H1 (cell line): ENCODE measurements around the gene ADRB1. TPM values are rescaled to one million over a fixed set of nuclear protein-coding genes. Genes with fewer than 3 reads are reported as not detected.

Source experiments
- CBX5 ChIP-seq: fragments of 300-800, 300-1000 bp; sonication (generic); IDR thresholded peaks from 2 replicates; pipeline ENCODE4 v1.7.1; 2016; ENCODE audit warnings: antibody characterized with exemption, low read length, low read depth
- MAFK ChIP-seq: IDR thresholded peaks from 2 replicates; pipeline ENCODE4 v1.6.1; 2012; ENCODE audit warnings: low read depth, mild to moderate bottlenecking, improper control_type of control experiment, low read length
- POLR2AphosphoS5 ChIP-seq: IDR thresholded peaks from 2 replicates; pipeline ENCODE4 v1.6.1; 2011; ENCODE audit warnings: low read depth, low read length
- RFX5 ChIP-seq: IDR thresholded peaks from 2 replicates; pipeline ENCODE4 v1.6.1; 2011; ENCODE audit warnings: low read depth, low read length, improper control_type of control experiment, borderline replicate concordance
- SIN3A ChIP-seq, 2 experiments: IDR thresholded peaks in 1 of 2; conservative IDR thresholded peaks in 1 of 2; 2 replicates each; pipeline ENCODE4 v1.6.1; 2011 to 2012; ENCODE audit warnings: low read length in 2 of 2, improper control_type of control experiment in 1 of 2, low read depth in 1 of 2, mild to moderate bottlenecking in 1 of 2
- SP1 ChIP-seq: IDR thresholded peaks from 2 replicates; pipeline ENCODE4 v1.6.1; 2011; ENCODE audit warnings: low read depth, low read length
- TBP ChIP-seq: IDR thresholded peaks from 2 replicates; pipeline ENCODE4 v1.6.1; 2011; ENCODE audit warnings: low read depth, low read length, improper control_type of control experiment
- polyA plus RNA-seq, 7 experiments: library from polyadenylated mRNA; depleted of rRNA in 3 of 7; stranded (reverse) in 5 of 7; unstranded in 2 of 7; fragments of >200 nt in 5 of 7; fragments of 200-250 nt in 2 of 7; gene quantifications; 1 replicate in 5 of 7; 2 replicates in 1 of 7; 4 replicates in 1 of 7; pipeline versions ENCODE4 v1.2.1 to v1.2.3, GENCODE V29; 2011 to 2013; ENCODE audit warnings: missing spikeins in 2 of 7, mixed read lengths in 2 of 7
- total RNA-seq: library from RNA; stranded (reverse); fragmentation: NEBNext Ultra II Directional; extraction: Animal tissue kit (Norgen Biotek cat#: 25700); gene quantifications from 2 replicates; pipeline ENCODE4 v1.2.1, GENCODE V29; 2021
- TF ChIP-seq, protein P1 (sequence below): fragments of 300-600 bp; sonication (generic); IDR thresholded peaks from 2 replicates; pipeline ENCODE4 v1.7.1; 2012; ENCODE audit warnings: low read length, moderate library complexity, mild to moderate bottlenecking, inconsistent platforms; ENCODE audit not compliant: insufficient replicate concordance
- TF ChIP-seq, protein P2 (sequence below): IDR thresholded peaks from 2 replicates; pipeline ENCODE4 v1.6.1; 2011; ENCODE audit warnings: low read depth, mild to moderate bottlenecking, low read length; ENCODE audit not compliant: insufficient read depth
- TF ChIP-seq, protein P3 (sequence below): IDR thresholded peaks from 2 replicates; pipeline ENCODE4 v1.6.1; 2012; ENCODE audit warnings: inconsistent platforms

Gene ADRB1
- total and polyA plus RNA-seq, 2 of the 8 experiments (the other 6 are each of a cell fraction or from before 2014, with no cell fraction given), result 0.14 to 0.48 TPM

DNA sequence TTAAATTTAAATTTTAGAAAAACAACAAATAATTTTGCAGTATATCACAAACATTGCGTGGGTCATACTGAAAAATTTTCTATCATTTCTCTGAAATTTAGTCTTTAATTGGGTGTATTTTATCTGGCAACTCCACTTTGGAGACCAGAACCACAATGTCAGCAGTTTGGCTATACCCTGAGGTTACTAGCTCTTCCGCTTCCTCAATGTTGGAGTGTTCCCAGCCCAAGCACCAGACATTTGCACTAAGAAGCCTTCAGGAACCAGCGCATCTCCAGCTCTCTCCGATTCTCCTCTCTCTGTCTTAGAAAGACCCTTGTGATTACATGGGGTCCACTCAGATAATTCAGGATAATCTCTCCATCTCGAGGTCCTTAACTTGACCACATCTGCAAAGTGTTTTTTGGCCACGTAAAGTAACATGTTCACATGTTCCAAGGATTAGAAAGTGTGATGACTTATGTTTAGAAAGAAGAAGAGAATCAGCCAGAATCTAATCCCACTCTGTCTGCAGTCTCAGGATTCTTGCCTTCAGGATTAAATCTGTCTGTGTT, 43.1 kb upstream of the ADRB1 start (continued):
- TF ChIP-seq, protein P1, sequence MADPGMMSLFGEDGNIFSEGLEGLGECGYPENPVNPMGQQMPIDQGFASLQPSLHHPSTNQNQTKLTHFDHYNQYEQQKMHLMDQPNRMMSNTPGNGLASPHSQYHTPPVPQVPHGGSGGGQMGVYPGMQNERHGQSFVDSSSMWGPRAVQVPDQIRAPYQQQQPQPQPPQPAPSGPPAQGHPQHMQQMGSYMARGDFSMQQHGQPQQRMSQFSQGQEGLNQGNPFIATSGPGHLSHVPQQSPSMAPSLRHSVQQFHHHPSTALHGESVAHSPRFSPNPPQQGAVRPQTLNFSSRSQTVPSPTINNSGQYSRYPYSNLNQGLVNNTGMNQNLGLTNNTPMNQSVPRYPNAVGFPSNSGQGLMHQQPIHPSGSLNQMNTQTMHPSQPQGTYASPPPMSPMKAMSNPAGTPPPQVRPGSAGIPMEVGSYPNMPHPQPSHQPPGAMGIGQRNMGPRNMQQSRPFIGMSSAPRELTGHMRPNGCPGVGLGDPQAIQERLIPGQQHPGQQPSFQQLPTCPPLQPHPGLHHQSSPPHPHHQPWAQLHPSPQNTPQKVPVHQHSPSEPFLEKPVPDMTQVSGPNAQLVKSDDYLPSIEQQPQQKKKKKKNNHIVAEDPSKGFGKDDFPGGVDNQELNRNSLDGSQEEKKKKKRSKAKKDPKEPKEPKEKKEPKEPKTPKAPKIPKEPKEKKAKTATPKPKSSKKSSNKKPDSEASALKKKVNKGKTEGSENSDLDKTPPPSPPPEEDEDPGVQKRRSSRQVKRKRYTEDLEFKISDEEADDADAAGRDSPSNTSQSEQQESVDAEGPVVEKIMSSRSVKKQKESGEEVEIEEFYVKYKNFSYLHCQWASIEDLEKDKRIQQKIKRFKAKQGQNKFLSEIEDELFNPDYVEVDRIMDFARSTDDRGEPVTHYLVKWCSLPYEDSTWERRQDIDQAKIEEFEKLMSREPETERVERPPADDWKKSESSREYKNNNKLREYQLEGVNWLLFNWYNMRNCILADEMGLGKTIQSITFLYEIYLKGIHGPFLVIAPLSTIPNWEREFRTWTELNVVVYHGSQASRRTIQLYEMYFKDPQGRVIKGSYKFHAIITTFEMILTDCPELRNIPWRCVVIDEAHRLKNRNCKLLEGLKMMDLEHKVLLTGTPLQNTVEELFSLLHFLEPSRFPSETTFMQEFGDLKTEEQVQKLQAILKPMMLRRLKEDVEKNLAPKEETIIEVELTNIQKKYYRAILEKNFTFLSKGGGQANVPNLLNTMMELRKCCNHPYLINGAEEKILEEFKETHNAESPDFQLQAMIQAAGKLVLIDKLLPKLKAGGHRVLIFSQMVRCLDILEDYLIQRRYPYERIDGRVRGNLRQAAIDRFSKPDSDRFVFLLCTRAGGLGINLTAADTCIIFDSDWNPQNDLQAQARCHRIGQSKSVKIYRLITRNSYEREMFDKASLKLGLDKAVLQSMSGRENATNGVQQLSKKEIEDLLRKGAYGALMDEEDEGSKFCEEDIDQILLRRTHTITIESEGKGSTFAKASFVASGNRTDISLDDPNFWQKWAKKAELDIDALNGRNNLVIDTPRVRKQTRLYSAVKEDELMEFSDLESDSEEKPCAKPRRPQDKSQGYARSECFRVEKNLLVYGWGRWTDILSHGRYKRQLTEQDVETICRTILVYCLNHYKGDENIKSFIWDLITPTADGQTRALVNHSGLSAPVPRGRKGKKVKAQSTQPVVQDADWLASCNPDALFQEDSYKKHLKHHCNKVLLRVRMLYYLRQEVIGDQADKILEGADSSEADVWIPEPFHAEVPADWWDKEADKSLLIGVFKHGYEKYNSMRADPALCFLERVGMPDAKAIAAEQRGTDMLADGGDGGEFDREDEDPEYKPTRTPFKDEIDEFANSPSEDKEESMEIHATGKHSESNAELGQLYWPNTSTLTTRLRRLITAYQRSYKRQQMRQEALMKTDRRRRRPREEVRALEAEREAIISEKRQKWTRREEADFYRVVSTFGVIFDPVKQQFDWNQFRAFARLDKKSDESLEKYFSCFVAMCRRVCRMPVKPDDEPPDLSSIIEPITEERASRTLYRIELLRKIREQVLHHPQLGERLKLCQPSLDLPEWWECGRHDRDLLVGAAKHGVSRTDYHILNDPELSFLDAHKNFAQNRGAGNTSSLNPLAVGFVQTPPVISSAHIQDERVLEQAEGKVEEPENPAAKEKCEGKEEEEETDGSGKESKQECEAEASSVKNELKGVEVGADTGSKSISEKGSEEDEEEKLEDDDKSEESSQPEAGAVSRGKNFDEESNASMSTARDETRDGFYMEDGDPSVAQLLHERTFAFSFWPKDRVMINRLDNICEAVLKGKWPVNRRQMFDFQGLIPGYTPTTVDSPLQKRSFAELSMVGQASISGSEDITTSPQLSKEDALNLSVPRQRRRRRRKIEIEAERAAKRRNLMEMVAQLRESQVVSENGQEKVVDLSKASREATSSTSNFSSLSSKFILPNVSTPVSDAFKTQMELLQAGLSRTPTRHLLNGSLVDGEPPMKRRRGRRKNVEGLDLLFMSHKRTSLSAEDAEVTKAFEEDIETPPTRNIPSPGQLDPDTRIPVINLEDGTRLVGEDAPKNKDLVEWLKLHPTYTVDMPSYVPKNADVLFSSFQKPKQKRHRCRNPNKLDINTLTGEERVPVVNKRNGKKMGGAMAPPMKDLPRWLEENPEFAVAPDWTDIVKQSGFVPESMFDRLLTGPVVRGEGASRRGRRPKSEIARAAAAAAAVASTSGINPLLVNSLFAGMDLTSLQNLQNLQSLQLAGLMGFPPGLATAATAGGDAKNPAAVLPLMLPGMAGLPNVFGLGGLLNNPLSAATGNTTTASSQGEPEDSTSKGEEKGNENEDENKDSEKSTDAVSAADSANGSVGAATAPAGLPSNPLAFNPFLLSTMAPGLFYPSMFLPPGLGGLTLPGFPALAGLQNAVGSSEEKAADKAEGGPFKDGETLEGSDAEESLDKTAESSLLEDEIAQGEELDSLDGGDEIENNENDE, result no peak
- TF ChIP-seq, protein P2, sequence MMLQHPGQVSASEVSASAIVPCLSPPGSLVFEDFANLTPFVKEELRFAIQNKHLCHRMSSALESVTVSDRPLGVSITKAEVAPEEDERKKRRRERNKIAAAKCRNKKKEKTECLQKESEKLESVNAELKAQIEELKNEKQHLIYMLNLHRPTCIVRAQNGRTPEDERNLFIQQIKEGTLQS, result no peak
- TF ChIP-seq SP1, result no peak
- no peak for TF ChIP-seq RFX5
- no peak for TF ChIP-seq MAFK
- no peak for TF ChIP-seq TBP
- TF ChIP-seq SIN3A (conservative IDR thresholded peaks at IDR 0.05 in 1 of 2, IDR thresholded peaks at IDR 0.05 in 1 of 2; ENCODE audit: low read depth in 1 of 2, low read length in 2 of 2), result no peak
- TF ChIP-seq CBX5, result no peak
- TF ChIP-seq POLR2AphosphoS5, result no peak
- TF ChIP-seq, protein P3, sequence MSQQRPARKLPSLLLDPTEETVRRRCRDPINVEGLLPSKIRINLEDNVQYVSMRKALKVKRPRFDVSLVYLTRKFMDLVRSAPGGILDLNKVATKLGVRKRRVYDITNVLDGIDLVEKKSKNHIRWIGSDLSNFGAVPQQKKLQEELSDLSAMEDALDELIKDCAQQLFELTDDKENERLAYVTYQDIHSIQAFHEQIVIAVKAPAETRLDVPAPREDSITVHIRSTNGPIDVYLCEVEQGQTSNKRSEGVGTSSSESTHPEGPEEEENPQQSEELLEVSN, result no peak
